Measurements from ENCODE around the gene CDC14A.

Gene CDC14A

DNA sequence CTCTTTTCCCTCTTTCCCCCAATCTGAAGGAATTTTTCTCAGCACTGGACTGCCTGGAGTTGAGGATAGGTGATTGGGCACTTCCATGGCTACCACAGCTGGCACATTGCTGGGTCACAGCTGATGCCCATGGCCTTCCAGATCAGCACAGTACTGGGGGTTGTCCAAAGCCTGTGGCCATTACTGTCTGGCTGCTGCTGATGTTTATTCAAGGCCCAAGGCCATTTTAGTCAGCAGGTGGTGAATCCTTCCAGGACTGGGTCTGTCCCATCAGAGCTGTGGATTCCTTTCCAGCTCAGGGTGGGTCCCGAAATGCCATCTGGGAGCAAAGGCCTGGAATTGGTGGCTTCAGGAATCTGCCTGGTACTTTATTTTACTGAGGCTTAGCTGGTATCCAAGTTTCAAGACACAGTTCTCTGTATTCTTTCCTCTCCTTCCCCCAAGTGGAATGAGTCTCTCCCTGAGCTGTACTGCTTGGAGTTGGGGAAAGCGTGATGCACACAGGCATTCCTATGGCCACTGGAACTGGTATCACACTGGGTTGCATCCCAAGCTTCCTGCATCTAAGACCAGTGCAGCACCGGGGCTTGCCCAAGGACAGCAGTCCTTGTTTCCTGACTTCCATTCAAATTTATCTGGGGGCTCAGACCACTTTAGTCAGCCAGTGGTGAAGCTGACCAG lies 204.8 kb downstream of the CDC14A start:
- Histone ChIP-seq H3K27me3 (replicated peaks; ENCODE audit: control insufficient read depth, insufficient read depth, low read length, poor library complexity, severe bottlenecking) (no peaks in the 10 kb centered on the region), H3K9me3 (ENCODE audit: control insufficient read depth, low read length) (no peaks in the 10 kb centered on the region), H3K4me3 (ENCODE audit: insufficient read depth, low read depth, low read length, poor library complexity, severe bottlenecking) (no peak overlapping the region), H3K27ac (ENCODE audit: insufficient read depth, low read length, poor library complexity, severe bottlenecking) (no peak overlapping the region), H3K36me3 (ENCODE audit: control insufficient read depth, insufficient read depth, low read length) (no peaks in the 10 kb centered on the region), H3K4me1 (ENCODE audit: control insufficient read depth, insufficient read depth, low read length, poor library complexity, severe bottlenecking) (no peaks in the 10 kb centered on the region)
- no peak for DNase-seq

- no peak for DNase-seq
- Histone ChIP-seq H3K9me3 (ENCODE audit: control insufficient read depth, low read length) (no peaks in the 10 kb centered on the region), H3K36me3 (ENCODE audit: control insufficient read depth, insufficient read depth, low read length) (no peaks in the 10 kb centered on the region), H3K27me3 (replicated peaks; ENCODE audit: control insufficient read depth, insufficient read depth, low read length, poor library complexity, severe bottlenecking) (no peaks in the 10 kb centered on the region), H3K4me1 (ENCODE audit: control insufficient read depth, insufficient read depth, low read length, poor library complexity, severe bottlenecking) (no peaks in the 10 kb centered on the region), H3K27ac (ENCODE audit: insufficient read depth, low read length, poor library complexity, severe bottlenecking) (no peak overlapping the region), H3K4me3 (ENCODE audit: insufficient read depth, low read depth, low read length, poor library complexity, severe bottlenecking) (no peak overlapping the region)
Measured at GRCh38 chr1:100557606-100557953, 205.3 kb downstream of the CDC14A start.

DNA sequence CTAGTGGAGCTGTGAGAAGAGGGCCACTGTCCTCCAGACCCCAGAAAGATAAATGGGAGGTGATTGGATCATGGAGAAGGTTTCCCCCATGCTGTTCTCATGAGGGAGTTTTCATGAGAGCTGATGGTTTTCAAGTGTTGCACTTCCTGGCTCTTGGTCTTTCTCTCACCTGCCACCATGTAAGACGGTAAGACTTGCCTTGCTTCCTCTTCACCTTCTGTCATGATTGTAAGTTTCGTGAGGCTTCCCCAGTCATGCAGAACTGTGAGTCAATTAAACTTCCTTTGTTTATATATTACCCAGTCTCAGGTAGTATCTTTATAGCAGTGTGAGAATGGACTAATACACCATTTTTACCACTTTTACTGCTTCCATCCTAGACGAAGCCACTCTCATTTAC lies 213.2 kb downstream of the CDC14A start:
- no peak for DNase-seq

GRCh38 chr1:100565937-100566699 lies 213.8 kb downstream of the CDC14A start:
- no peaks in the 10 kb centered on the region for H3K4me1 ChIP-seq (ENCODE audit: control insufficient read depth, insufficient read depth, low read length, poor library complexity, severe bottlenecking)
- H3K27me3 ChIP-seq (replicated peaks; ENCODE audit: control insufficient read depth, insufficient read depth, low read length, poor library complexity, severe bottlenecking) = no peaks in the 10 kb centered on the region
- DNase-seq = no peak
- H3K36me3 ChIP-seq (ENCODE audit: control insufficient read depth, insufficient read depth, low read length) = no peaks in the 10 kb centered on the region
- H3K27ac ChIP-seq (ENCODE audit: insufficient read depth, low read length, poor library complexity, severe bottlenecking) = no peak overlapping the region
- no peaks in the 10 kb centered on the region for H3K9me3 ChIP-seq (ENCODE audit: control insufficient read depth, low read length)
- no peak overlapping the region for H3K4me3 ChIP-seq (ENCODE audit: insufficient read depth, low read depth, low read length, poor library complexity, severe bottlenecking)

More for the DNA sequence above, 213.2 kb downstream of the CDC14A start:
- no peak overlapping the region for H3K4me3 ChIP-seq (ENCODE audit: insufficient read depth, low read depth, low read length, poor library complexity, severe bottlenecking)
- H3K9me3 ChIP-seq (ENCODE audit: control insufficient read depth, low read length) = no peaks in the 10 kb centered on the region
- H3K27ac ChIP-seq (ENCODE audit: insufficient read depth, low read length, poor library complexity, severe bottlenecking) = no peak overlapping the region
- no peaks in the 10 kb centered on the region for H3K27me3 ChIP-seq (replicated peaks; ENCODE audit: control insufficient read depth, insufficient read depth, low read length, poor library complexity, severe bottlenecking)
- no peaks in the 10 kb centered on the region for H3K36me3 ChIP-seq (ENCODE audit: control insufficient read depth, insufficient read depth, low read length)
- H3K4me1 ChIP-seq (ENCODE audit: control insufficient read depth, insufficient read depth, low read length, poor library complexity, severe bottlenecking) = no peaks in the 10 kb centered on the region

DNA sequence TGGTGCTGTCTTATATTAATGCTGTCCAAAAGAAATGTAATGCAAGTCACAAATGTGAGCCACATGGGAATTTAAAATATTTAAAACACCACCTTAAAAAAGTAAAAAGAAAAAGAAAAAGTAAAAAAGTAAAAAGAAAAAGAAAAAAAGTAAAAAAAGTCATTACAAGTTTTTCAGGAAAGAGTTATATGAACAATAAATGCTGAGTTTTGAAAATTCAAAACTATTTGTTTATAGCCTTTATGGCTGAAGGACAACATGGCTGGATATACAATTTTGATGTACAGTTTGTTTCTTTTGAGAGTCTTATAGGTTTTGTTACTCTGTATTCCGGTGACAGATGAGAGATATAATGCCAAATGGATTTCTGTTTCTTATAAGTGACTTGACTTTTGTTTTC lies 214.8 kb downstream of the CDC14A start:
- Histone ChIP-seq H3K4me3 (ENCODE audit: insufficient read depth, low read depth, low read length, poor library complexity, severe bottlenecking) (no peak overlapping the region), H3K9me3 (ENCODE audit: control insufficient read depth, low read length) (no peaks in the 10 kb centered on the region), H3K4me1 (ENCODE audit: control insufficient read depth, insufficient read depth, low read length, poor library complexity, severe bottlenecking) (no peaks in the 10 kb centered on the region), H3K27ac (ENCODE audit: insufficient read depth, low read length, poor library complexity, severe bottlenecking) (no peak overlapping the region), H3K36me3 (ENCODE audit: control insufficient read depth, insufficient read depth, low read length) (no peaks in the 10 kb centered on the region), H3K27me3 (replicated peaks; ENCODE audit: control insufficient read depth, insufficient read depth, low read length, poor library complexity, severe bottlenecking) (no peaks in the 10 kb centered on the region)
- no peak for DNase-seq

Measured in effector memory CD4-positive, alpha-beta T cell (primary cell).